WTC11 (cell line): ENCODE data around the gene AGAP1.

ENCODE experiments used
- CBFB ChIP-seq: sonication (generic); formaldehyde crosslinking; IDR thresholded peaks from 2 replicates; pipeline ENCODE4 v1.8.1; 2022; ENCODE audit warnings: mild to moderate bottlenecking, low read depth, missing genetic modification reagents
- CTCF ChIP-seq: fragments of 200-600 bp; IDR thresholded peaks from 2 replicates; pipeline ENCODE4 v1.8.0; 2022; ENCODE audit warnings: antibody characterized with exemption
- ETV6 ChIP-seq: sonication (generic); formaldehyde crosslinking; IDR thresholded peaks from 2 replicates; pipeline ENCODE4 v1.8.1; 2022; ENCODE audit warnings: mild to moderate bottlenecking, missing genetic modification reagents
- JUN ChIP-seq: sonication (generic); formaldehyde crosslinking; IDR thresholded peaks from 2 replicates; pipeline ENCODE4 v1.8.0; 2023; ENCODE audit warnings: mild to moderate bottlenecking, missing genetic modification reagents
- PRDM15 ChIP-seq: sonication (generic); formaldehyde crosslinking; IDR thresholded peaks from 2 replicates; pipeline ENCODE4 v1.8.0; 2022; ENCODE audit warnings: missing genetic modification reagents
- PRRX2 ChIP-seq: fragments of 250-450 bp; sonication (Bioruptor Pico); IDR thresholded peaks from 2 replicates; pipeline ENCODE4 v1.8.0; 2021; ENCODE audit warnings: mild to moderate bottlenecking
- RORB ChIP-seq: fragments of 250-450 bp; sonication (Bioruptor Pico); IDR thresholded peaks from 2 replicates; pipeline ENCODE4 v1.9.0; 2021; ENCODE audit warnings: mild to moderate bottlenecking
- SP1 ChIP-seq: sonication (generic); formaldehyde crosslinking; conservative IDR thresholded peaks from 2 replicates; pipeline ENCODE4 v1.8.1; 2022; ENCODE audit warnings: missing genetic modification reagents
- ZNF263 ChIP-seq: sonication (generic); formaldehyde crosslinking; IDR thresholded peaks from 2 replicates; pipeline ENCODE4 v1.8.1; 2022; ENCODE audit warnings: low read depth, mild to moderate bottlenecking, moderate library complexity, missing genetic modification reagents
- ZNF423 ChIP-seq: fragments of 250-450 bp; sonication (Bioruptor Pico); IDR thresholded peaks from 2 replicates; pipeline ENCODE4 v2.1.2; 2022; ENCODE audit warnings: mild to moderate bottlenecking, moderate library complexity

GRCh38 chr2:235536711-235537110, 42.9 kb downstream of the AGAP1 start:
- TF ChIP-seq CTCF, result no peak
- no peak for TF ChIP-seq JUN
- TF ChIP-seq PRRX2 (CRISPR knock-in tag), result no peak
- TF ChIP-seq ZNF263, result no peak
- no peak for TF ChIP-seq CBFB (CRISPR knock-in tag)
- no peak for TF ChIP-seq ZNF423 (CRISPR knock-in tag)
- TF ChIP-seq SP1 (CRISPR knock-in tag), result no peak
- no peak for TF ChIP-seq PRDM15
- TF ChIP-seq ETV6 (CRISPR knock-in tag), result no peak
- no peak for TF ChIP-seq RORB (CRISPR knock-in tag)
